Dermis blood vessel endothelial cell (primary cell): Measurements from ENCODE around the gene ABCC8. TPM values are rescaled to one million over a fixed set of nuclear protein-coding genes. Genes with fewer than 3 reads are reported as not detected.

ENCODE experiments used
- DNase-seq: peaks from one replicate; pipeline ENCODE4 v3.0.0; 2010
- total RNA-seq: library from RNA; depleted of rRNA; stranded (reverse); fragments of >200 nt; gene quantifications from 2 replicates; pipeline ENCODE4 v1.2.3, GENCODE V29; 2014

The ABCC8 gene
- total RNA-seq, 1 donor from 2014 or later, result not detected

GRCh38 chr11:17505146-17505545 is 28.5 kb upstream of the ABCC8 start:
- DNase-seq, result no peak

GRCh38 chr11:17504330-17505107 is 27.9 kb upstream of the ABCC8 start:
- DNase-seq, result peak; percentile 80

- DNase-seq, result no peak
Measured at GRCh38 chr11:17502630-17503029, 26.0 kb upstream of the ABCC8 start.

GRCh38 chr11:17500673-17501072 is 24.0 kb upstream of the ABCC8 start:
- no peak for DNase-seq

DNA sequence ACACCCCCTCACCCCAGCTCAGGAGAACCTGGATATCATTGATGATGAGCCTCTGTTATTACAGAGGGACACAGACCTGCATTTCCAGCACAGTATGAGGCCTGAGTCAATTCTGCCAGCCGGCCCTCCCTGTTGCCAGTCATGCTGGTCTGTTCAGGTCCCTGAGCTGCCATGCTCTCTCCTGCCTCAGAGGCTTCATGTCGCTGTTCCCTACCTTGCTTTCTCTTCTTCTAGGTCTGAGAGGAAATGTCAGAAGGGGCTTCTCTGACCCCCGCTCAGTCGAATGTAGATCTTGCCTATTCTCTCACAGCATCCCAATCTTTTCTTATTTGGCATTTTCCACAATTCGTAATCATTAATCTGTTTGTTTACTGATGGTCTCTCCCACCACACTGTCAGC is 21.8 kb upstream of the ABCC8 start:
- DNase-seq, result peak; percentile 22

- DNase-seq, result no peak
Measured at GRCh38 chr11:17498058-17498457, 21.4 kb upstream of the ABCC8 start.

- DNase-seq, result peak; percentile 81
Measured at GRCh38 chr11:17496406-17496805, 19.8 kb upstream of the ABCC8 start.

DNA sequence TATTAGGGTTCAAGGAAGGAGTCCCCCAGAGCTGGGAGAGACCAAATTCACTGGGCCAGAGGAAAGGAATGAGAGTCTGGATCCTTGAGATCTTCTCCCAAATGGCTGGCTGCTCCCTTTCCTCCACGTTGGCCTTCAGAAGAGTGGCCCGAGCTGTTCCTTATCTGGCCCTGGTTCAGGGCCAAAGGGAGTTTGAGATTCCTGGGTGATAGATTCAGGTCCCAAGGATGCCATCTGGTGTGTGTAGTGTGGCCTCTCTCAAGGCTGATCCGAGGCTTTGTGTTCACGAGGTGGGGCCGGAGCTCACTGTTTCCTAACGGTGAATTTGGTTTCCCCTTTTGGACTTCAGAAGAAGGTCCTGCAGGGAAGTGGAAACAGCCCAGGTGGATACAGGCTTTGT is 17.4 kb upstream of the ABCC8 start:
- DNase-seq, result no peak

DNA sequence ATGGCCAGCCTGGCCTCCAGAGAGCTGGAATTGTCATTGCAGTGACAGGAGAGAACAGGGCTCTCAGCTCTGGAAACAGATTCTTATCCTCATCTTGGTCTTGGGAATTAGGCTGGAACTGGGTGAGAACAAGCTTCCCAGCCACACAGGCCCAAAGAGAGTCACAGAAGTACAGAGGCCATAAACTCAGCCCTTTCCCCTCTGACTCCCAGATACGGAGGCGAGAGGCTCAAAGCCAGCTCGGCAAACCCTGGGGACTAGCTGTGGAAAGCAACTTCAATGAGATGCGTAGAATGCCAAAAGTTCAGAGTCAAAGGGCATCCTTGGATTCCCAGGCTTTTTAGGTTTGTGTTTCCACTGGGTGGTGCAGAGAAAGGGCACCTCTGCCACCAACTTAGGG is 14.3 kb upstream of the ABCC8 start:
- DNase-seq, result no peak

GRCh38 chr11:17490232-17490631 is 13.6 kb upstream of the ABCC8 start:
- no peak for DNase-seq

DNA sequence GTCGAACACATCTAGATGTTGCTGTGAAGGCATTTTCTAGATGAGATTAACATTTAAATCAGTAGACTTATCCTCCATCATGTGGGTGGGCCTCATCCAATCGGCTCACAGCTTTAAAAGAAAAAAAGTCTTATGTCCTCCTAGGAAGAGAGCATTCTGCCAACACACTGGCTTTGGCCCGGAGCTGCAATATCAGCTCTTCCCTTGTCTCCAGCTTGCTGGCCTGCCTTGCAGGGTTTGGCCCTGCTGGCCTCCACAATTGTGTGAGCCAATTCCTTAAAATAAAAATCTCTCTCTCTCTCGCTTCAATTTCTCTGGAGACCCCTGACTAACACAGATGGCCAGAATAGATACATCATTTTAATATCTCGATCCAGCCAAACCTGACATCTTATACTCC is 13.1 kb upstream of the ABCC8 start:
- DNase-seq, result no peak

- no peak for DNase-seq
Measured at GRCh38 chr11:17488563-17488962, 11.9 kb upstream of the ABCC8 start.

- no peak for DNase-seq
Measured at GRCh38 chr11:17486646-17487045, 10.0 kb upstream of the ABCC8 start.

DNA sequence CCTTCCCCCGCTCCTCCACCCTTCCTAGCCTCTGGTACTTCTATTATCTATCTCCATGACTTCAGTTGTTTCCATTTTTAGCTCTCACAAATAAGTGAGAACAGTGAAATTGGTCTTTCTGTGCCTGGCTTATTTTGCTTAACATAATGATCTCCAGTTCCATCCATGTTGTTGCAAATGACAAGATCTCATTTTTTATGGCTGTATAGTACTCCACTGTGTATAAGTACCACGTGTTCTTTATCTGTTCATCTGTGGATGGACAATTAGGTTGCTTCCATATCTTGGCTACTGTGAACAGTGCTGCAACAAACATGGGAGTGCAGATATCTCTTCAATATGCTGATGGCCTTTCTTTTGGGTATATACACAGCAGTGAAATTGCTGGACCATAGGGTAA is 6.9 kb upstream of the ABCC8 start:
- DNase-seq, result no peak

DNA sequence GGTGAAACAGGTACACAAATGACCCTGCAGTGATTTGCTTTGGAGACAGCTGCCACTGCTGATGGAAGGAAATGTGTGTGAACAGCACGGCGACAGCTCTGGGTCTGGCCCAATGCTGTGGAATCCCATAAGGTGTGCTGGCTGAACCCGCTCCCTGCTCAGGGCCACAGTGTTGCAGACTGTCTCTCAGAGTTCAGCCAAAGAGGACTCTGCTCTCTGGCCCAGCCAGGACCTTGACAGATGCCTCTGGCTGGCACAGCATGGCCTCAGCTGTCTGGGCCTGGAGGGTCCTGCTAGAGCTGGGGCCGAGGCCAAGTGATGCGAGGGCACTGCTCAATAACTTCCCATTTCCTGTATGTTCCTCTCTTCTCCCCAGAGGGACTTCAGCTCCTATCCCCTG is 5.3 kb upstream of the ABCC8 start:
- DNase-seq, result no peak

DNA sequence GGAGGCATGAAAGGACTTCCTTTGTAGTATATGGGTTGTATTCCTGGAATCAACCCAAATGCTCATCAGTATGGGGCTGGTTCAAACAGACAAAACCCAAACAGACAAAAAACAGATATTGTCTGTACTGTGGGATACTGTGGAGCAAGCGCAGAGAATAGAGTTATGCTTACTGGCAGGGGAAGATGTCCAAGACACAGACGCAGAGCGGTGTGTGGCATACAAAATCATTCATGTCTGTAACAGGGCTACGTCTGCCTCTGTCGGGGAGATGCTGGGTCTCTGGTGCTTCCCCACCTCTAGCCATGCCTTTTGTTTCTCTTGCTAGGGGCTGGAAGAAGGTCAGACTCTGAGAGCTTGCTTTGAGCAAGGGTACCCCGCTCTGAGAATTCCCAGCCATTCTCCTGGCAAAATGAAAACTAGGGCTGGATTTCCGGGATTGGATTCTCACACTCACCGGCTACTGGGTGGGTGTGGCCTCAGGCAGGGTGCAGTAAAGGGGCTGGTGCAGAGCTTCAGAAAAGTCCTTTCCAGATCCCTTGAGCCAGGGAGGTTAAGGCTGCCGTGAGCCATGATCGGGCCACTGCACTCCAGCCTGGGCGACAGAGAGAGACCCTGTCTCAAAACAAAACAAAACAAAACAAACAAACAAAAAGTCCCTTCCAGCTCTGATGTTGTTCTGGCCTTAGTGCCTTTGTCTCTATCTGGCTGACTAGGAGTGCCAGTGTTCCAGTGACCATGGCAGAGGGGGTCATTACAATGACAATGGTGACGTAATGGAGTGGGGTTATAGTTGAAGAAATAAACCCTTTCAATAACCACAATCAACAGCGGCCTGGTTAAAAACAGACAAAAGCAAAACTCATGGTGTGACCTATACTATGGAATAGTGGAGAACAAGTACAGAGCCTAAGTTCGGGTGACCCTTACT is 2.9 kb upstream of the ABCC8 start:
- DNase-seq, result peak; percentile 40

- DNase-seq, result no peak
Measured at GRCh38 chr11:17478070-17478469, 1.4 kb upstream of the ABCC8 start.

GRCh38 chr11:17477361-17477760 is 716 bp upstream of the ABCC8 start:
- no peak for DNase-seq

- no peak for DNase-seq
Measured at GRCh38 chr11:17477084-17477333, 364 bp upstream of the ABCC8 start.

GRCh38 chr11:17475666-17476316 is 854 bp downstream of the ABCC8 start:
- DNase-seq, result no peak

DNA sequence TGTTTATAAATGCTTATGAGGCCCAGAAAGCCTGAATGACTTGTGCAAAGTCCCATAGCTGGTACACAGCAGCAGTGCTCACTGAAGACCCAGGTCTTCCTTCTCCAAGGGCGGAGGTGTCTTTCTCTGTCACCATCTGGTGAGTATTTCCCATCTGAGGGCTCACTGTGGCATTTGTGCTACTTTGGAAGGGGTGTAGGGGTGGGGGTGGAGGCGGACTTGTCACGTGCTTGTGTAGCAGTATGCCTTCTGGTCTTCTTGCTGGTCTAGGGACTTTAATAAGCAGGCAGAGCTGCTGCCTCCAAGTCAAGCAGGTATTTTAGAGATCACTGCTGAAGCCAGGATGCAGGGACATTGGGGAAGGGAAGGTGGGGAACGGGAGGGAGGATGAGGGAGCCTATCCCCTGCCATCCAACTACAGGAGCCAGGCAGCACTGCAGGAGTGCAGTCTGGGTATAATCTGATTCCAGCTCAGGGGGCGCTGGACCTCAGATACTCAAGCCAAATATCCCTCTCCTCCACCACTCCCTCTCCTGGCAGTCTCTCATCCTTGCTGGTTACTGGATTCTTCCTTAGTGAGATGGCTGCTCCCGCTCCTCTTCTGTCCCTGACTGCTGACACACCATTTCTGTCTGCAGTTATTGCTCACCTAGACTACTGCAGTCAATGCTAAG is 3.4 kb downstream of the ABCC8 start:
- DNase-seq, result peak; percentile 19

GRCh38 chr11:17472467-17472866 is 4.2 kb downstream of the ABCC8 start:
- DNase-seq, result no peak

- DNase-seq, result no peak
Measured at GRCh38 chr11:17471501-17471900, 5.1 kb downstream of the ABCC8 start.
